Fibroblast of pulmonary artery (primary cell): ENCODE data around the gene SLC2A2.
A peak's percentile ranks its signal among the peaks of the same experiment; 100 is the strongest.

Source experiments
- DNase-seq: peaks from one replicate; pipeline ENCODE4 v3.0.0-alpha.2; 2010; ENCODE audit warnings: low read depth
- H3K4me3 ChIP-seq: replicated peaks from 2 replicates; pipeline ENCODE4 v1.5.1; 2011; ENCODE audit warnings: low read depth, mild to moderate bottlenecking, control low read depth, low read length, moderate library complexity
- CTCF ChIP-seq: IDR thresholded peaks from 2 replicates; pipeline ENCODE4 v1.5.1; 2011; ENCODE audit warnings: mild to moderate bottlenecking, control low read depth, low read length, inconsistent platforms; ENCODE audit errors: missing control alignments

Gene SLC2A2

GRCh38 chr3:170962411-170962810 lies 64.1 kb downstream of the SLC2A2 start:
- no peak for TF ChIP-seq CTCF
- no peak overlapping the region for H3K4me3 ChIP-seq
- DNase-seq: no peak

GRCh38 chr3:170961616-170962400 lies 64.7 kb downstream of the SLC2A2 start:
- no peak overlapping the region for H3K4me3 ChIP-seq
- TF ChIP-seq CTCF: peak; percentile 53
- DNase-seq: peak; percentile 73

- DNase-seq: no peak
- no peak for TF ChIP-seq CTCF
Measured at GRCh38 chr3:170959457-170959856, 67.1 kb downstream of the SLC2A2 start.

GRCh38 chr3:170956647-170957046 lies 69.9 kb downstream of the SLC2A2 start:
- no peak overlapping the region for H3K4me3 ChIP-seq
- DNase-seq: no peak
- no peak for TF ChIP-seq CTCF

More at GRCh38 chr3:170959457-170959856, 67.1 kb downstream of the SLC2A2 start:
- no peak overlapping the region for H3K4me3 ChIP-seq

- no peak overlapping the region for H3K4me3 ChIP-seq
- DNase-seq: no peak
- TF ChIP-seq CTCF: no peak
Measured at GRCh38 chr3:170953736-170954135, 72.8 kb downstream of the SLC2A2 start.

GRCh38 chr3:170953229-170953628 lies 73.3 kb downstream of the SLC2A2 start:
- no peak overlapping the region for H3K4me3 ChIP-seq
- TF ChIP-seq CTCF: no peak
- DNase-seq: no peak

GRCh38 chr3:170949211-170949610 lies 77.3 kb downstream of the SLC2A2 start:
- no peak for DNase-seq
- no peak for TF ChIP-seq CTCF
- H3K4me3 ChIP-seq: no peak overlapping the region
